Stimulated activated CD8-positive, alpha-beta memory T cell treated with anti-CD3 and anti-CD28 coated beads, Interleukin-15, amount 100 ng/mL, for 24 hours (primary cell): ENCODE measurements around the gene CST4.
"Not testable (repeated sequence)": the region's sequence is repeated elsewhere in the genome, so short reads cannot be mapped to it uniquely, and the experiment has no call there.

ENCODE experiments used
- DNase-seq: peaks from one replicate; pipeline ENCODE4 v3.0.0-alpha.2; 2020; ENCODE audit warnings: low read depth

CST4 gene

DNA sequence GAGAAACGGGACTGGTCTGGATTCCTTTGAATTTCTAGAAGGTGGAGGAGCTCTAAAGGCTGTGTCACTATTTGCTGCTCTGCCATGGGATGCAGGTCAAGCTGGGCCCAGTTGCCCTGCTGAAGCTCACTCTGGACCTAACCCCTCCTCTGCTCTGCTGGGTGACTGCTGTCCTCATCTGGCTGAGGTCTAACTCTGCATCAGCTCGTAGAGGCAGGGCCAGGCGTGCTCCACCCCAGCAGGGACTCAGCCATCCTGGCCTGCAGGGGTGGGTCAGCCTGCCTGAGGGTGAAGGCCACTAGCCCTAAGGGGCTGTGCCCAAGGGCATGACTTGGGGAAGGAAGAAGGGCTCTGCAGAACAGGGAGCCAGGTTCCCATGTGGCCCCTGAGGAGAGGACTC, 852 bp downstream of the CST4 start:
- no peak for DNase-seq

DNA sequence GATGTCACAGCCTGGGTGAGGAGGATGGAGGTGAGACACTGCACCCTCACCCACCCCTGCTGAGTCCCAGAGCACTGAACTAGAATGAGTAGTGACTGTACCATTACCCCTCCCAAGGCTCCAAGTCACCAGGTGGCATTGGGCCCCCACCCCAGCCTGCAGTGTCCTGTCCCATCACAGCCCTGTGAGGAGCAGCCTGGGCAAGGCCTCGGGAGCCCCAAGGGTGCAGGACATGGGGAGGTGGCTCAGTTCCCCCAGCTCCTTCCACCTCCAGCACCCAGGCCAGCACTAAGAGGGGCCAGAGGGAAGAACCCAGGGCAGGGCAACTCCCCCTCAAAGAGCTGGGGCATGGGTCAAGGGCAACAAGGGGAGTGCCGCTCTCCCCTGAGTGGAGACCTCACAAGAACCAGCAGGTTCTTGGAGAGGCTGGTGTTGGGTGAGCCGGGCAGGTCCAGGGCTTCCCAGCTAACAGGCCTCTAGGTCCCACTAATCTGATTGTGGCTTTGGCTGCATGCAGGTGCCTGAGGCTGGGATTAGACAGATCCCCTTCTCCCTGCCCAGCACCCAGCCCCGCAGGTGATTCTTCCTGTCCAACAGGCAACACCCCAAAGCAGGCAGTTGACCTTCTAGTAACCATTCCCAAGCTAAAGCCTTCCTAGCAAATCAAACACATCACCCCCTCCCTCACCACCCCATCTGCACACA, 2.6 kb downstream of the CST4 start:
- DNase-seq, result no peak

DNA sequence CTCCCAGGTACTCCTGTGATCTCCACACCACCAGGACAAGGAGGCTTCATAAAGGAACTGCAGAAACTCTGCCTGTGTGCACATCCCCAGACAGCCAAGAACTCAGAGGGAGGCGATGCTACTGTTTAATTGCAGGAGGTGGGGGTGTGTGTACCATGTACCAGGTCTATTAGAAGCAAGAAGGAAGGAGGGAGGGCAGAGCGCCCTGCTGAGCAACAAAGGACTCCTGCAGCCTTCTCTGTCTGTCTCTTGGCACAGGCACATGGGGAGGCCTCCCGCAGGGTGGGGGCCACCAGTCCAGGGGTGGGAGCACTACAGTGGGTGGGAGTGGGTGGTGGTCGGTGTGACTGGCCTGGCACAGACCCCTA, 3.3 kb downstream of the CST4 start:
- DNase-seq, result not testable (repeated sequence)

DNA sequence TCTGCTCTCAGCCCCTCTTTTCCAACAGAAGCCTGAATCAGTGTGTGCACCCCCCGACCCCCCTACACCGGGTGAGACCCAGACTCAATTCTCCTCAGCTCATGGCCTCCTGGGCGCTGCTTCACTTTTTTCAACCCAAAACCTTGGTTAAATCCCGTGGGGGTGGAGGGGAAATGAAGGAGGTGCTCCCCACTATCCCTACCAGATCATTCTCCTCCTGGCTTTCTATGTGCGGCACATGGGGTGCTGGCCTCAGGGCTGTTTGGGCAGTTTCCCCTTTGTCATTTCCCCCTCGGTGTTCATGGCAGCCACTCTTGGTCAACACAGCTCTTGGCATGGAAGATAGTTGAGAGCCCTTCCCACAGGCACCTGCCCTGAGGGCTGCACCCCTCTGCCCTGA, 4.6 kb downstream of the CST4 start:
- DNase-seq, result no peak

DNA sequence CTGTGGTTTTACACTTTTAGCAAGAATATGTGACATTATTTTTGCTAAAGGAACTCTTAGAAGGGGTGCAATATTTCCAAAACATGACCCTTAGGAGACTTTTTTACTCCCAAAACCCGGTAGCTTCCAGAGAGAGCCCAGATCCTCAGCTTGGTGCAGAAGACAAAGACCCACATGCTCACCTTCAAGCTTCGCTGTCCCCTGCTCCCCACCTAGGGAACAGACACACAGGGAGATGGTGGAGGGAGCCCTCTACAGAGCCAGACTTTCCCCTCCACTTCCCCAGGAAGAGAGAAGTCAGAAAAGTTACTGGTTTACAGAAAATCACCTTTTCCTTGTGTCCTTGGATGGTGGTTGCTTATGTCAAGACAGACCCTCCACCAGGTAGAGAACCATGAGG, 5.0 kb downstream of the CST4 start:
- DNase-seq, result no peak

DNA sequence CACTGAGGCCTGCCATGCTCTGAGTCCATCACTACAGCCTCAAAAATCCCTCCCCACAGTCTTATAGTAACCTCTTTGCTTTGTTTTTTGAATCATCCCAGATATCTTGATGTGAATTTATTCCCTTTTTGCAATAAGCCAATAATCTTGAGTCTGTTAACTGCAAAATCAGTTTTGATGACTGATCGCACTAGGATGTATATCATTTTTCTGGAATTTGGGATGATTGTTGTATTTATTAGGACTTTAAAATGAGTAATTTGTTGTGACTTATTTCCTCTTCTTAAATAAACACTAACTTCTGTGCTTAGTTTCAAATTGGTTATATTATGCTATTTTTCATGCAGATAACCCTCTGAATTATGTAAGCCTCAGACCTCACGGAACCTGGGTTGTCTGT, 5.6 kb downstream of the CST4 start:
- no peak for DNase-seq

DNA sequence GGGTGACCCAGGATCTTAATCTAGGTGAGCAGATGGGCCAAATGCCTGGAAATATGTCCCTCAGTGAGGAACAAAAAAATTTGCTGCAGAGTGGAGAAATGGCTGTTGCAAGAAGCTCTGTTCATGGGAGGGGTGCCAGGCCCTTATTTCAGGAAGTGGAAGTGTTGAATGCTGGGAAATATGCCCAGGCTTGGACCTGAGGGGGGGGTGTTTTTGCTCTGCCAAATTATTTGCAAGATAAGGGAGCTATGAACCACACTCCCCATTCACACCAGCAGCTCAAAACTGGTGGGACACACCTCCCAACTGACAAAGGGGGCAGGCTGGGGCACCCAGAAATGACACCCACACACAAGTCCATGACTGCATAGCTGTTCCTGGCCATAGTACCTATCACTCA, 8.7 kb downstream of the CST4 start:
- DNase-seq, result no peak

DNA sequence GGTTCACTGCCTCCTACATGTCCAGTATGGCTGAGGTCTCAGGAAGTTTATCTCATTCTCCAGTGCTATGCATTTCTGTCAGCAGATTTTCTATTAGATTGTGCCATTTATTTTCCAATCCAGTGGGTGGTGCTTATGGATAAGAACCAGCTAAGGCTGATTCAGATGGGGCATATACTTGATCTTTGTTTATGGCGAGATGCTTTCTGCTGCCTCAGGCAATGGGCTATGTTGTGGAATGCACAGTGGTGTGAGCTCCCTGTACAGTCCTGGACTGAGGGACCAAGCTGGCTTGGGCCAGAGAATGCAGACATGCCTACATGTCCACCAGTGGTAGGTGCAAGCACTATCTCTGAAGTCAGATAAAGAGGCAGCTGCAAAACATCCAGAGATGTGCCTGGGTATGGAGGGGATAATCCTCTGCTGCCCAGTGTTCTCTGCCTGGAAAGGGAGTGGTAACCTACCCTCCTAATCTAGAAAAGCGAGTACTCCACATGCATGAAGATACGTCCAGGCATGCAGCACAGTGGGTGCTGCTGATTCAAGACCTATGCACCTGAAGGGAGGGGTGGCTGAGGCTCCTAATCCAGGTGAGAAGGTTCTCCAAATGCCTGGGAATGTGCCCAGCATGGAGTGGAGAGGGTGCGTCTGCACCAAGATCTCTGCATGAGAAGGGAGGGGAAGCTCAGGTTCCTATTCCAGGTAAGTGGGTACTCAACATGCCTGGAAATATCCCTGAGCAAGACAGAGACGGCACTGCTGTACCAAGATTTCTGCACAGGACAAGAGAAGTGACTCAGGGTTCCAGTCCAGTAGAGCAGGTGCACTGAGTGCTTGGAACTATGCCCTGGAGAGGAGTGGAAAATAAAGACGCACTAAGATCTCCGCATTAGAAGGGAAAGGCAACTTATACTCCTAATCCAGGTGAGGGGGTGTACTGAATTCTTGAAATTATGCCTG, 9.4 kb downstream of the CST4 start:
- no peak for DNase-seq

DNA sequence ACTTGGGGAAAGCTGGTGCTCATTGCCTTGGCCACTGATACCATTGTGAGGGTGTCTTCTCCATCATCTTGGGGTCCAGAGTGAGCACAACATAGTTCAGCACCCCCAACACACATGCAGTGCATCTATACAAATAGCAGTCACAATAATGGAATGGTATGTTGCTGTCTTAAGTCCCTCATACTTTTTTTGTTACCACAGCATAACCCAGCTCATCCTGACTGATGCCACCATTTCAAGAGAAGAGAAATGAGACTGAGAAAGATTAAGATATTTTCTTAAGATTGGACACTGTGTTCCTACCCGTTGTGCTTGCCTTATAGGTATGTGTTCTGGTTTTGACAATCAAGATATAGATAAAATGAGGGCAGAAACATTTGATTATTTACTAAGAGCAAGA, 15.6 kb downstream of the CST4 start:
- DNase-seq, result no peak

DNA sequence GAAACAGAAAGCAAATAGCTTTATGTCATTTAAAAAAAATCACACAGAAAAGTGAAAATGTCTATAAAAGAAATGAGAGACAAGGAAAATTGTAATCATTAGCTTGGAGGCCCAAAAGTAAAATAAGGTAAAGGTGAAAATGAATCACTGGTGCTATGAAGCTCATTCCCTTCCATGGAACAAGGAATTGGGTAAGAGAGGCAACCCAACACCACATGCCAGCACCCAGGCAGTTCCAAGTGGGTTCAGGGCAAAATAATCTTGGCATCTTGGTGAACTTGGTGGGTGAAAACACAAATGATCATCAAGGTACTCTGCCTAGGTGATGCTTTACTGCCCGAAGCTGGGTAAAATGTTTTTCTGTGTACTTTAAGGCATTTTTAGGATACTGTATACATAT, 16.7 kb downstream of the CST4 start:
- no peak for DNase-seq

DNA sequence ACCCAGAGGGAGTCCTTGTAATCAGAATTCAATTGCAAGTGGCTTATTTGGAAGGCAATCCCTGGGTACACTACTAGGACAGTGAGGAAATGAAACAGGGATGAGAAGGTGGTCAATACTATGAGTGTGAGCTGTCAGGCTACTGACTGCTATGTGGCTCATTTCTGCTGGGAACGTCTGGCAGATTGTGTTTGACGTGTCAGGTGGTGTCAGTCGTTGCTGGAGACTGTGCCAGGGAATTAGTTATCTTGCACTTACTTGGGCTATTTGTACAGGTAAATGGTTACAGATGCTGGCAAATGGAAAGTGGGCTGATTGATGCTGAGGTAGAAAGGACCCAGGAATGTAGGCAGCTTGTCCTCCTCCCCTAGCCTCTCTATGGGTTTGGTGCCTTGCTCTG, 17.4 kb downstream of the CST4 start:
- no peak for DNase-seq

DNA sequence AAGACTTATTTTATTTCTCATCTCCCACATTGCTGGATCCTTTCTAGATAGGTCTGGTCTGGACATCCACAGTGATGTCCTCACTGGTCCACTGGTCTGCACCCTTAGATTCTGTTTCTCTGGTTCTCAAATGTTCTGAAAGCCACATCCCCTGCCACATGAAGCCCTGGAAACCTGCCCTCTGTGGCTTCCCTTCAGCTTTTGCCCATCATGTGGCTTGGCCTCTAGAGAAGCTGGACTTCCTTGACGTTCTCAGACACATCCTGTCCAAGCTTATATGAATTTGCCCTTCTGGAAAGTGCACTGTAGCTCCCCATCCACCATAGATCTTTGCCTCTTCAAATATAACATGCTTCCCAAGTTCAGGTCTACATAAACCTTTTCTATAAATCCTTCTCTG, 18.5 kb downstream of the CST4 start:
- DNase-seq, result no peak

DNA sequence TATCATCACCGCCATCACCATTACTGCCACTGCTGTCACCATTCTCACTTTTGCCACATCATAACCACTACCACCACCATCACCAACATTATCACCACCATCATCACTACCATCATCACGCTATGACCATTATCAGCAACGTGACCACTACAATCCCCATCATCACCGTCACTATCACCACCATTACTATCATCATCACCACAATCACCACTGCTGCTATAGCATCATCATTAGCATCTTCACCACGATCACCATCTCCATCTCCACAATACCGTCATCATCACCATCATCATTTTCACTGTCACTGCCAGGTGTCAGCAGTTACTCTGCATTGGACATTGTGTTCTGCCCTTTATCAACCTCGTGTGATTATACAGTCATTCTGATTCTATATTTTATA, 19.0 kb downstream of the CST4 start:
- no peak for DNase-seq

DNA sequence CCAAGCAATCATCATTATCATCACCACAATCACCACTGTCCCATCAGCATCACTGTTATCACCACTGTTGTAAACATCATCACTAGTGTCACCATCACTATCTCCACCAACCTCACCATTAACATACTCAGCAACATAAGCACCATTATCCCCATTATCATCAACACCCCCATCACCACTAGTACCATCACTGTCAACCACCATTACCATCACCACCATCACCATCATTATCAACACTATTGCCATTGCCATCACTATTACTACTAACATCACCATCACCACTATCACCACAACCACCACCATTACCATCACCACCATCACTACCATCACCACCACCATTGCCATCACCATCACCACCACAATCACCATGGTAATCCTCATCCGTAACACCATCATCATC, 19.5 kb downstream of the CST4 start:
- DNase-seq, result no peak

DNA sequence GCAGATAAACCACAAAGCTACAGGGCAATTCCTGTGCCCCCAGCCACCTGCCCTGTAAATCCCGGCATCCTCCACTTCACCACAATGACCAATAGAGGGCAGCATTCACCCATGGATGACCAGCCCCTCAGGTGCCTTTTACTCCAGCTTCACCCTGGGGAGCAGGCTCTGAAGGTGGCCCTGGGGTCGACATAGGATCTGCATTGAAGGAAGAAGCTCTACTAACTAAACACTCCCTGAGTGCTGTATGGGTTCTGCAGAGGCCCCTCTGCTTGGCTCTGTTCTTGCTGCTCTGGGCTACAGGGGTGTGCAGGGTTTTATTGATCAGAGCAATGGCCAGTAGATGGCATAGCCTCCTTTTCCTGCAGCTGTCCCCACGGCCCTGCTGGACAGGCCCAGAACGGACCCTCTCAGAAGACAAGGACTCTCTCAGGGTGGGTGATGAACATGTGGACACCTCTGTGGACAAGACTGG, 20.3 kb downstream of the CST4 start:
- no peak for DNase-seq

DNA sequence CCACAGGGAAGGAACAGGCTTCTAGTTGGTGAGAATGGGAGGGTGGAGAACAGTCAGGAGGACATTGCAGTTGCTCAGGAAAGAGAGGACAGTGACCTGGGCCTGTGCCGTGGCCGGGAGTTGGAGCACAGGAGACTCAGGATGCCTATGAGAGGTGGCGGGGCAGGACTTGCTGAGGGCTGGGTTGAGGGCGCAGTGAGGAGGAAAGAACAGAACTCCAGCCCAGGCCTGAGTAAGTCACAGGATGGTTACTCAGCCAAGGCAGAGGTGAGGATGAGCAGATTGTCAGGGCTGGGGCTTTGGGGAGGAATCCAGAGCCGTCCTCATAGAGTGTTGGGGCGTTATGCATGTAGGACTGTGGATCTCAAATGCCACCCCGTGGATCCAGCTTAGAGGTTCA, 21.2 kb downstream of the CST4 start:
- DNase-seq, result no peak

DNA sequence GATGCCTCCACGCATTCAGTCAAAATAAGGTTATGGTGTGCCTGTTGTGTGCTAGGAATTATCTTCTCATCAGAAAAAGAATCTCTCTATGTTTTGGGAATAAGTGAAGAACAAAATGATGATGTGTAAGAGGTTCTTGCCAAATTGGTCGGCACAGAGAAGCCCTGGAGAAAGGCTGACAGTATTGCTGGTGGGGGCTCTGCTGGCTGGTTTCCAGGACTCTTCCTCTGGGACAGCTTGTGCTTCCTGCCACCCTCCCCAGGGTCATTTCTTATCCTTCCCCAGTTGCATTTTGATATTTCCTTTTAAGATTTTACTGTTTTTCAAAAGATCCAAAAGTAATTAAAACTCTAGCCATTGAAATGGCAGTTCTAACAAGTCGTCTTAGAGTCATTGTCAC, 22.1 kb downstream of the CST4 start:
- DNase-seq, result no peak

DNA sequence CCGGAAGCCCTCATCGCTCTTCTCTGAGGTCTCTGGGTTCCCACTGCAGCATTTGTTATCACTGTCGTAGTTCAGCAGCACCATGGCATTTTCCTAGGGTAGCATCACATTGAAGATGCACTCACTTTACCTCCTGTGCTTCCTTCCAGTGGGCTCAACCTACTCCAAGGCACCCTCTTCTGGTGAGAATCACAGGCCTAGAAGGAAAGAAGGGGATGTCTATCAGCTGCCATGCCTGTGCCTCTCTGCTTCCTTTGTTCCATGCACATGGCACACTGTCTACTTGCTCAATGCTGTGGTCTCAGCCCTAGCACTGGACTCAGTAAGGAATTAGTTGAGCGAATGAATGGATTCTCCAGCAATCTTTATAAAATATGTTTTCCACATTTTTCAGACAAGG, 22.6 kb downstream of the CST4 start:
- no peak for DNase-seq

DNA sequence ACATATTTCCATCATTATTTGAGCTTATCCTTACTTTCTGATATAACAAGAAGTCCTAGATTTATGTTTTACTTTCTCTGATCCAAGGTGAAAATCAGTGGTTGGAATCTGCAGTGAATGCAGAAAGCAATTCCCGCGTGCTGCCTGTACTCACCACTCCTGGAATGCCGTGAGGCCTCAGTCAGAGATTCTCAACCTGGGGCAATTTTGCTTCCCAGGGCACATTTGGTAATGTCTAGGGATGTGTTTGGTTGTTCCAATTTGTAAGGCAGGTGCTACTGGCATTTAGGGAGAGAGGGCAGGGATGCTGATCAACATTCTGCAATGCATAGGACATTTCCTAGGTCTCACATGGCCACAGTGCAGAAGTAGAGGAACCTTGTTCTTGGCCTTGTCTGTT, 23.9 kb downstream of the CST4 start:
- no peak for DNase-seq

DNA sequence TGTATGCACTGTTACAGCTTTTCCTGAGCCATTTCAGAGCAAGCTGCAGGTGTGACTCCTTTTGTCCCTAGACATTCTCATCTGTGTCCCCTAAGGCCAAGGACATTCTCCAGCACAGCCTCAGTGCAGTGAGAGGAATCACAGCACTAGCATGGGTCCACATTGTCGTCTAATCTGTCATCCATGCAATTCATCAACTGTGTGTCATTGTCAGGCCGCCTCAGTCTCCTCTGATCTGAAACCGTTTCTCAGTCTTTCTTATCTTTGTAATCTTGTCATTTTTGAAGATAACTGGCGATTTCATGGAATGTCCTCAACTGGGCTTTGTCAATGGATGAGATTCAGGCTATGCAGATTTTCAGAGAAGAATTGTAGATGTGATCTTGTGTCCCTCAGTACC, 24.8 kb downstream of the CST4 start:
- DNase-seq, result not testable (repeated sequence)

DNA sequence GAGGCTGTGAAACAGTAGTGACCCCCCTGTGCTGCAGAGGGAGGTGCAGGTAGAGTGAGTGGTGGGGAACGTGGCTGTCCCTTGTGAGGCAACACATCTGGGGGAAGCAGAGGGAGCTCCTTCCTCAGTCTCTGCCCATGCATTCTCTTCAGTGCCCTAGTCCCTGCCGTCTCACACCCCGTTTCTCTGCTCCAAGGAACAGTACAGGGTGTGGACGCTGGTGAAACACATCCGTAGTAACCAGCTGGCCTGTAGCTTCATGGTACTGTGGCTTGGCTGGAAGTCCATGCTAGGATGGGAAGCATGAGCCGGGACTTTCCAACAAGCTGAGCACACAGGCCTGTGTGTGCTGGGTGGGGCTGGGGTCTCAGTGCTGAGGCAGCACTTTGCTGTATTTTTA, 25.7 kb downstream of the CST4 start:
- no peak for DNase-seq

DNA sequence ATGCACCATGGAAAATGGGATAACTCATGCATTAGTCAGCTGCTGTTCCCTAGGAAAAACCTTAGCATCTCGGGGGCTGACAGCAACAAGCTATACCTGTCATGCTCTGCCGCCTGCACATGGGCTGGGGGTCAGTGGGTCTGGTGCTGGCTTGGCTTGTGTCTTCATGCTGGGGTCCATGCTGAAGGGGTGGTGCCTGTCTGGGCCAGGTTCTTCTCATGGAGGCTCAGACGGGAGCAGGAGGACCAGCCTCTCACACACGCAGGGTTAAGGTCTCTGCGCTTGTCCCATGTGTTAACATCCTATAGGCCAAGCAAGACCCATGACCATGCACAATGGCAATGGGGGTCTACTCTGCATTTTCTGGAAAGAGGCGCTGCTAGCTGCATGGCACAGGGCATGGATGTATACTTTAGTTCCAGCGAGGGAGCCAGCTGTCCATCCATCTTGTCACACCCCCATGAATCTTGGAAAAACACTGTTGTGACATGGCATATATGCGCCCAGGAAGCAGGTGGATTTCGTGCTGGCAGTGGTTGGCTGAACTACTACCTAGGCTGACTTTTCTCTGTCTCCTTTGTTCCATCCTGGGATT, 26.5 kb downstream of the CST4 start:
- DNase-seq, result no peak

DNA sequence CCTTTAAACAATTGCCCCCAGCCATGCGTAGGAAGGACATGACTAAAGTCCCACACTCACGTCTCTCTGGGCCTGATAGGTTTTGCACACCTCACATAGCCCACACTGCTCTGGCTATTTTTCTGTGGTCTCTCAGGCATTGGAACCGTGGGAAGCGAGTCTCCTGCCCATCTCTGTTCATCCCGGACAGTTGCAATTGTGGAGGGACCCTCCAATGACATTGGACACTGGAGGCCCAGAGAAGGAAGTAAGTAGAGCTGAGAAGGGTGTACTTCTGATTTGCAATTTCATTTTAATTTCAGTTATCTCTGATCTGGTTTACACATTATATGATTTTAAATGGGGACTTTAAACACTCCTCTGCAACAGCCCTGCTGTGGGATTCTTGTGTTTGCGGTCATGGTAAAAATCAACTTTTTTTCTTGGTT, 27.8 kb downstream of the CST4 start:
- DNase-seq, result no peak
